ENCODE data around the gene ZNF646. TPM values are rescaled to one million over a fixed set of nuclear protein-coding genes. Genes with fewer than 3 reads are reported as not detected.

The ZNF646 gene
- 10 to 100 TPM; 22.0 to 24.4 TPM for total RNA-seq

DNA sequence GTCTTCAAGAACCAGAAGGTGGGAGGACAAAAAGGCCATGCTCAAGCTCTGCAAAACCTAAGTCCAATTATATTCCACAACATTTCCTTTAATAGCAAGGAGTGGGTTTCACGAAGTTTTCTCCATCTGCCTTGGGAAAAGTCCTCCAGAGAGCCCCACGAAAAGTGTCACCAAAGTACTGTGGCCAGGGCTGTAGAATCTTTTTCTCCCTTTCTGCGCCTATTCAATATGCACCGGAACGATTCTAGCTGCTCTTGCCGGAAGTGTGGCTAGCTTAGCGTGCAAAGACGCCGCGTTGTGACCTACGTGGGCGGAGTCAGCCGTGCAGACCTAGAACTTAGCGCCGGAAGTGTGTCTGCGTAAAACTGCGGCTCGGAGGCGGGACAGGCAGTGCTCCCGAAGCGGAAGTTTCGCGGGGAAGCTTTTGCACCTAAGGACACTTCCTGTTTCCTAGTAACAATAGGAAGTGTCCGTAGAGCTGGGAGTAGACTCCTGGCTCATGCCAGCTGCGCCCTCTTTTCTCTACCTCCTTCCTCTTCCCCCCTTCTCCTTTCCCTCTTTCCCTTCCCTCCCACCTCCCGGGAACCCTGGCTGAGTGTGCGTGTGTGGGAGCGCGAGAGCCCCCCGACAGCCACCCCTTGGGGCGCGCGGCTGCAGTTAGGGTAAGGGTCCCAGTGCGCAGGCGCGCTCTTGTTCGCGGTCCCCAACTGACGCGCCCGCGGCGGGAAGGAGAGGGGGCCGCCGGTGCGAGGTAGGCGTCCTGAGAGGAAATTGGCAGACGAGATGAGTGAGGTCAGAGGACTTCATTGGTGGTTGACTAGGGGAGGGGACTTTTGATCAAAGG, at the start of gene ZNF646, which contains the start of gene ZNF668:
TSS of gene ZNF646 (plus strand) at position 453 of the 844 bp plus-strand sequence. CDS start 1,903 bp downstream, outside the sequence.
TSS of gene ZNF668 (minus strand) at position 271 of the 844 bp plus-strand sequence. CDS start 9,781 bp downstream, outside the sequence.
- H3K9me3 Mint-ChIP-seq, result no peaks in the 10 kb centered on the region

DNA sequence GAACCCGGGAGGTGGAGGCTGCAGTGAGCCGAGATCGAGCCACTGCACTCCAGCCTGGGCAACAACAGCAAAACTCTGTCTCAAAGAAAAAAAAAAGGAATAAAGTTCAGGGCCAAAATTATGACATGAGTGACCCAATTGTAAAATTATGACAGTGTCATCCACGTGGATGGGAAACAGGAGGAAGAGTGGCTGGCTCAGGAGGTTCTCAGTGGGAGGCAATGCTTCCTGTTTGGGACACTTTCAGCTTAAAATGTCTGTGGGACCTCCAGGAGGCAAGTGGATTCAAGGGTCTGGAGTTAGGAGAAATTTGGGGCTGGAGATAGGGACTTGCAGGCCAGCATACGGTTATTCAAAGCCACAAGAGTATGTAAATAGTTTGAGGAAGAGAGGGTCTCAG, 48.9 kb upstream of the ZNF646 start:
- peaks cover 5% of the 10 kb centered on the region for H3K4me1 Mint-ChIP-seq (ENCODE audit: low read depth)
- DNase-seq (no peak), ATAC-seq (no peak)
- H3K36me3 Mint-ChIP-seq (ENCODE audit: low read depth), result no peaks in the 10 kb centered on the region
- H3K9me3 Mint-ChIP-seq, result no peaks in the 10 kb centered on the region
- POLR2A ChIA-PET, result no interaction called here
- TF ChIP-seq, protein P1, sequence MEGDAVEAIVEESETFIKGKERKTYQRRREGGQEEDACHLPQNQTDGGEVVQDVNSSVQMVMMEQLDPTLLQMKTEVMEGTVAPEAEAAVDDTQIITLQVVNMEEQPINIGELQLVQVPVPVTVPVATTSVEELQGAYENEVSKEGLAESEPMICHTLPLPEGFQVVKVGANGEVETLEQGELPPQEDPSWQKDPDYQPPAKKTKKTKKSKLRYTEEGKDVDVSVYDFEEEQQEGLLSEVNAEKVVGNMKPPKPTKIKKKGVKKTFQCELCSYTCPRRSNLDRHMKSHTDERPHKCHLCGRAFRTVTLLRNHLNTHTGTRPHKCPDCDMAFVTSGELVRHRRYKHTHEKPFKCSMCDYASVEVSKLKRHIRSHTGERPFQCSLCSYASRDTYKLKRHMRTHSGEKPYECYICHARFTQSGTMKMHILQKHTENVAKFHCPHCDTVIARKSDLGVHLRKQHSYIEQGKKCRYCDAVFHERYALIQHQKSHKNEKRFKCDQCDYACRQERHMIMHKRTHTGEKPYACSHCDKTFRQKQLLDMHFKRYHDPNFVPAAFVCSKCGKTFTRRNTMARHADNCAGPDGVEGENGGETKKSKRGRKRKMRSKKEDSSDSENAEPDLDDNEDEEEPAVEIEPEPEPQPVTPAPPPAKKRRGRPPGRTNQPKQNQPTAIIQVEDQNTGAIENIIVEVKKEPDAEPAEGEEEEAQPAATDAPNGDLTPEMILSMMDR (IDR thresholded peaks at IDR 0.05), result no peak
- CTCF ChIA-PET, result no interaction called here
- no peak overlapping the region for H3K27ac Mint-ChIP-seq
- no peak overlapping the region for H3K4me3 Mint-ChIP-seq
- no peaks in the 10 kb centered on the region for H3K27me3 Mint-ChIP-seq
- intact Hi-C loops (cut with micrococcal nuclease), result no loop called here

More for the DNA sequence above, at the start of gene ZNF646, which contains the start of gene ZNF668:
- H3K27me3 Mint-ChIP-seq, result no peaks in the 10 kb centered on the region
- ATAC-seq, result peak; percentile 80
- peak; percentile 100 for DNase-seq
- peaks cover 35% of the 10 kb centered on the region for H3K36me3 Mint-ChIP-seq (ENCODE audit: low read depth)
- H3K4me3 Mint-ChIP-seq, result peak within 1 kb of the TSS; percentile 96
- intact Hi-C loops (cut with micrococcal nuclease), result loop anchor here (5.0 kb wide), 1 partner anchor 42 kb away; the partner anchor contains the start of gene STX4
- ChIA-PET CTCF (interaction anchor here (0.8 to 2.4 kb wide), 10 partner anchors 18 to 384 kb away, joined by 3 to 15 read pairs (median 4); partner anchors contain the start of genes HSD3B7 and VKORC1), POLR2A (interaction anchor here (0.6 to 2.9 kb wide), 30 partner anchors 10 to 199 kb away, joined by 3 to 23 read pairs (median 4); partner anchors contain the start of genes FBXL19, FUS, HSD3B7 and KAT8)
- peak within 1 kb of the TSS; percentile 98 for H3K27ac Mint-ChIP-seq
- TF ChIP-seq, protein P1 (IDR thresholded peaks at IDR 0.05), result no peak
- peaks cover 43% of the 10 kb centered on the region for H3K4me1 Mint-ChIP-seq (ENCODE audit: low read depth)

- ChIA-PET POLR2A (interaction anchor here (0.9 kb wide), 1 partner anchor 10 kb away, joined by 3 read pairs; no protein-coding TSS in a partner anchor), CTCF (no interaction called here)
- ATAC-seq (no peak), DNase-seq (no peak)
- intact Hi-C loops (cut with micrococcal nuclease), result no loop called here
- Mint-ChIP-seq H3K4me1 (ENCODE audit: low read depth) (peaks cover 12% of the 10 kb centered on the region), H3K36me3 (ENCODE audit: low read depth) (no peaks in the 10 kb centered on the region), H3K9me3 (no peaks in the 10 kb centered on the region), H3K4me3 (no peak overlapping the region), H3K27ac (no peak overlapping the region), H3K27me3 (no peaks in the 10 kb centered on the region)
- TF ChIP-seq, protein P1 (IDR thresholded peaks at IDR 0.05), result no peak
Observed at GRCh38 chr16:31029272-31029671, 45.0 kb upstream of the ZNF646 start.

DNA sequence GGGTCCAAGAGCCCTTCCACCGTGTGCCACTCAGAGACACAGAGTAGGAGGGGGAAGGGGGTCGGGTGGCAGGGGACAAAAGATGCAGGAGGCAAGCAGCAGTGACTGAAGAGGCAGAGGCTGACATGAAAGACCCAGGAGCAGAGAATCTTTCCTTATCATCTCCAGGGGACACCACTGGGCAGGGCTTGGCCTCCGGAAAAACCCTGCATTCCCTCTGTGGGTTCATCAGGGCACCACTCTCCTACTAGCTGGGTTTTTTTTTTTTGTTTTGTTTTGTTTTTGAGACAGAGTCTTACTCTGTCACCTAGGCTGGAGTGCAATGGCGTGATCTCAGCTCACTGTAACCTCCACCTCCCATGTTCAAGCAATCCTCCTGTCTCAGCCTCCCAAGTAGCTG, 42.9 kb upstream of the ZNF646 start:
- POLR2A ChIA-PET, result interaction anchor here (1.3 kb wide), 1 partner anchor 15 kb away, joined by 3 read pairs; no protein-coding TSS in a partner anchor
- TF ChIP-seq, protein P1 (IDR thresholded peaks at IDR 0.05), result no peak
- CTCF ChIA-PET, result interaction anchor here (1.6 kb wide), 1 partner anchor 46 kb away, joined by 5 read pairs; the partner anchor contains the start of gene HSD3B7
- no peaks in the 10 kb centered on the region for H3K9me3 Mint-ChIP-seq
- no peak overlapping the region for H3K4me3 Mint-ChIP-seq
- no peaks in the 10 kb centered on the region for H3K27me3 Mint-ChIP-seq
- H3K36me3 Mint-ChIP-seq (ENCODE audit: low read depth), result peaks cover 4% of the 10 kb centered on the region
- no peak overlapping the region for H3K27ac Mint-ChIP-seq
- no peak for DNase-seq
- intact Hi-C loops (cut with micrococcal nuclease), result loop anchor here (5.0 kb wide), 1 partner anchor 41 kb away; the partner anchor contains the start of genes ZNF646 and ZNF668
- no peak for ATAC-seq
- peaks cover 20% of the 10 kb centered on the region for H3K4me1 Mint-ChIP-seq (ENCODE audit: low read depth)

Data from activated CD8-positive, alpha-beta T cell treated with anti-CD3 and anti-CD28 coated beads for 36 hours (primary cell).